Erythroblast (primary cell): ENCODE results near the gene CPE.

ENCODE experiments used
- GATA1 ChIP-seq: IDR thresholded peaks from 2 replicates; pipeline ENCODE4 v1.6.1; 2011; ENCODE audit warnings: low read depth, mild to moderate bottlenecking, control low read depth, low read length, moderate library complexity
- POLR2A ChIP-seq: IDR thresholded peaks from 2 replicates; pipeline ENCODE4 v1.6.1; 2011; ENCODE audit warnings: mild to moderate bottlenecking, low read length

- TF ChIP-seq POLR2A (peak; percentile 45), GATA1 (no peak)
Observed at GRCh38 chr4:165476214-165477098, 97.6 kb downstream of the CPE start.
